B cell (primary cell): ENCODE results near the gene TOR1A. TPM values are rescaled to one million over a fixed set of nuclear protein-coding genes. Genes with fewer than 3 reads are reported as not detected.

ENCODE experiments used
- ATAC-seq: fragments of 200-7000 bp; cut with Tn5 transposase; one replicate; pipeline ENCODE4 v1.10.0; 2021; ENCODE audit warnings: low read depth, mild to moderate bottlenecking, moderate number of reproducible peaks, moderate library complexity
- CTCF ChIA-PET: fragments of 350-600 bp; sonication (Branson Sonifier 250); formaldehyde crosslinking; loops from one replicate; lab custom pipeline; 2021; ENCODE audit warnings: antibody characterized with exemption, inconsistent platforms; lab: Charles Lee
- POLR2A ChIA-PET: fragments of 350-600 bp; sonication (Branson Sonifier 250); formaldehyde crosslinking; loops from one replicate; lab custom pipeline; 2021; ENCODE audit warnings: antibody characterized with exemption; lab: Charles Lee
- DNase-seq: peaks from one replicate; pipeline ENCODE4 v3.0.0; 2013
- H2AFZ ChIP-seq: 2 replicates; pipeline ENCODE4 v1.6.1; 2012; ENCODE audit warnings: mild to moderate bottlenecking, low read depth, low read length; ENCODE audit not compliant: insufficient read depth, poor library complexity, severe bottlenecking
- H3K27ac ChIP-seq, 2 donors: 1 replicate in 1 of 2; 2 replicates in 1 of 2; pipeline ENCODE4 v1.5.1; 2012 to 2013; ENCODE audit warnings: low read length in 2 of 2, mild to moderate bottlenecking in 2 of 2, moderate library complexity in 1 of 2
- H3K27me3 ChIP-seq, 4 experiments: fragments of 200-600 bp in 1 of 4; sonication (generic) in 1 of 4; replicated peaks in 1 of 4; 1 replicate in 2 of 4; 2 replicates in 2 of 4; pipeline versions ENCODE4 v1.6.1 to v1.7.0; 2013 to 2016; ENCODE audit warnings: low read length in 3 of 4, mild to moderate bottlenecking in 2 of 4, mixed read lengths in 1 of 4, moderate library complexity in 1 of 4; ENCODE audit not compliant: insufficient read depth in 4 of 4, control insufficient read depth in 3 of 4; ENCODE audit errors: control extremely low read depth in 1 of 4
- H3K36me3 ChIP-seq, 2 experiments: replicated peaks in 1 of 2; 1 replicate in 1 of 2; 2 replicates in 1 of 2; pipeline versions ENCODE4 v1.6.1 to v1.7.1; 2013; ENCODE audit warnings: low read length in 1 of 2; ENCODE audit not compliant: insufficient read depth in 2 of 2, control insufficient read depth in 1 of 2; ENCODE audit errors: control extremely low read depth in 1 of 2, extremely low read depth in 1 of 2
- H3K4me1 ChIP-seq, 2 donors: fragments of 200-600 bp in 1 of 2; sonication (generic) in 1 of 2; 1 replicate in 1 of 2; 2 replicates in 1 of 2; pipeline versions ENCODE4 v1.5.1 to v1.6.1; 2013 to 2017; ENCODE audit warnings: low read length in 2 of 2; ENCODE audit not compliant: control insufficient read depth in 2 of 2, insufficient read depth in 2 of 2
- H3K4me2 ChIP-seq: replicated peaks from 2 replicates; pipeline ENCODE3; 2012; ENCODE audit warnings: mild to moderate bottlenecking, low read depth, low read length; ENCODE audit not compliant: poor library complexity, severe bottlenecking
- H3K4me3 ChIP-seq, 5 experiments: fragments of 200-600 bp in 1 of 5; sonication (generic) in 1 of 5; 1 replicate in 3 of 5; 2 replicates in 2 of 5; pipeline versions ENCODE4 v1.5.1 to v1.7.0; 2011 to 2016; ENCODE audit warnings: low read length in 4 of 5, mild to moderate bottlenecking in 4 of 5, low read depth in 2 of 5, control low read depth in 1 of 5, moderate library complexity in 1 of 5; ENCODE audit not compliant: insufficient read depth in 1 of 5; ENCODE audit errors: control extremely low read depth in 1 of 5, extremely low read depth in 1 of 5
- H3K79me2 ChIP-seq: fragments of 200-600 bp; sonication (generic); one replicate; pipeline ENCODE4 v1.6.0; 2016; ENCODE audit warnings: low read length; ENCODE audit not compliant: control insufficient read depth, insufficient read depth
- H3K9ac ChIP-seq: fragments of 200-600 bp; sonication (generic); 2 replicates; pipeline ENCODE4 v1.6.1; 2017; ENCODE audit warnings: mild to moderate bottlenecking, low read length, moderate library complexity
- H3K9me3 ChIP-seq, 3 donors: one replicate each; pipeline versions ENCODE4 v1.6.1 to v1.7.1; 2013; ENCODE audit warnings: low read length in 2 of 3; ENCODE audit not compliant: control insufficient read depth in 2 of 3, insufficient read depth in 1 of 3; ENCODE audit errors: control extremely low read depth in 1 of 3
- H4K20me1 ChIP-seq: 2 replicates; pipeline ENCODE4 v1.6.0; 2012; ENCODE audit warnings: mild to moderate bottlenecking, low read length; ENCODE audit not compliant: insufficient read depth, control insufficient read depth, poor library complexity, severe bottlenecking
- H3K27ac Mint-ChIP-seq: one replicate; pipeline ENCODE4 v1.8.0; 2021; ENCODE audit warnings: mixed read lengths
- H3K27me3 Mint-ChIP-seq: one replicate; pipeline ENCODE4 v1.8.0; 2021; ENCODE audit warnings: mixed read lengths
- H3K4me1 Mint-ChIP-seq: one replicate; pipeline ENCODE4 v1.8.0; 2021; ENCODE audit warnings: mixed read lengths
- H3K4me3 Mint-ChIP-seq: one replicate; pipeline ENCODE4 v1.8.0; 2021; ENCODE audit warnings: mixed read lengths
- H3K9me3 Mint-ChIP-seq: one replicate; pipeline ENCODE4 v1.8.0; 2022; ENCODE audit warnings: mixed read lengths; ENCODE audit not compliant: insufficient read depth
- CTCF ChIP-seq: fragments of 200-600 bp; IDR thresholded peaks from one replicate; pipeline ENCODE4 v1.8.0; 2022; ENCODE audit warnings: antibody characterized with exemption, mild to moderate bottlenecking
- EZH2 ChIP-seq: IDR thresholded peaks from 2 replicates; pipeline ENCODE4 v1.6.1; 2012; ENCODE audit warnings: borderline replicate concordance, low read depth, mild to moderate bottlenecking, moderate library complexity, low read length; ENCODE audit not compliant: insufficient read depth, poor library complexity, severe bottlenecking
- WGBS: methylation state at CpG from one replicate; pipeline ENCODE4 v1.1.5; 2013; ENCODE audit warnings: missing lambda C conversion rate; ENCODE audit not compliant: insufficient coverage; 5-methylcytosine and 5-hydroxymethylcytosine counted together
- intact Hi-C: fragments of 100-400 bp; cut with micrococcal nuclease; formaldehyde crosslinking; loops from one replicate; pipeline ENCODE4 v1.10.0; 2022
- polyA plus RNA-seq: library from polyadenylated mRNA; depleted of rRNA; stranded (reverse); fragments of >200 nt; gene quantifications from 2 replicates; pipeline ENCODE4 v1.2.3, GENCODE V29; 2012
- total RNA-seq, 2 donors: library from RNA; stranded (reverse); fragments of 120-200 nt in 1 of 2; gene quantifications; 1 replicate in 1 of 2; 2 replicates in 1 of 2; pipeline versions ENCODE4 v1.2.3 to v1.2.4, GENCODE V29; 2013 to 2022

TOR1A gene
- total and polyA plus RNA-seq, 2 donors (not counting 1 experiment from before 2014, with no cell fraction given), result 28.6 to 30.3 TPM

- Histone ChIP-seq H4K20me1 (peaks cover 7% of the 10 kb centered on the region), H3K9me3 (no peaks in the 10 kb centered on the region), H3K4me1 (no peaks in the 10 kb centered on the region), H3K27ac (no peak overlapping the region), H3K4me2 (no peak overlapping the region), H3K4me3 (no peak overlapping the region), H3K79me2 (peaks cover 31% of the 10 kb centered on the region), H3K9ac (no peak overlapping the region), H2AFZ (no peak overlapping the region), H3K36me3 (peaks cover 0 to 59% of the 10 kb centered on the region in 2 experiments), H3K27me3 (no peaks in the 10 kb centered on the region)
- no peak for ATAC-seq
- no peak overlapping the region for H3K4me3 Mint-ChIP-seq
- ChIA-PET CTCF (no interaction called here), POLR2A (no interaction called here)
- H3K27me3 Mint-ChIP-seq, result no peaks in the 10 kb centered on the region
- H3K9me3 Mint-ChIP-seq, result no peaks in the 10 kb centered on the region
- 92% methylated on average over 9 of the region's 9 CpGs for WGBS
- H3K4me1 Mint-ChIP-seq, result peaks cover 8% of the 10 kb centered on the region
- no peak for DNase-seq
- intact Hi-C loops, result no loop called here
- H3K27ac Mint-ChIP-seq, result no peak overlapping the region
- TF ChIP-seq CTCF (no peak), EZH2 (no peak)
Measured at GRCh38 chr9:129812385-129812784, 11.6 kb downstream of the TOR1A start.

GRCh38 chr9:129811967-129812363 lies 12.0 kb downstream of the TOR1A start:
- Mint-ChIP-seq H3K4me3 (no peak overlapping the region), H3K27ac (no peak overlapping the region), H3K27me3 (no peaks in the 10 kb centered on the region), H3K4me1 (peaks cover 8% of the 10 kb centered on the region), H3K9me3 (no peaks in the 10 kb centered on the region)
- DNase-seq (no peak), ATAC-seq (no peak)
- peaks cover 33% of the 10 kb centered on the region for H3K79me2 ChIP-seq
- H2AFZ ChIP-seq, result no peak overlapping the region
- intact Hi-C loops, result no loop called here
- TF ChIP-seq CTCF (no peak), EZH2 (no peak)
- H3K27ac ChIP-seq, result no peak overlapping the region
- no peaks in the 10 kb centered on the region for H3K4me1 ChIP-seq
- no peak overlapping the region for H3K4me2 ChIP-seq
- ChIA-PET POLR2A (no interaction called here), CTCF (no interaction called here)
- no peak overlapping the region for H3K9ac ChIP-seq
- no peaks in the 10 kb centered on the region for H3K27me3 ChIP-seq
- no peaks in the 10 kb centered on the region for H3K9me3 ChIP-seq
- no peak overlapping the region for H3K4me3 ChIP-seq
- WGBS, result 68% methylated on average over 5 of the region's 6 CpGs
- peaks cover 11% of the 10 kb centered on the region for H4K20me1 ChIP-seq
- peaks cover 0 to 58% of the 10 kb centered on the region in 2 experiments for H3K36me3 ChIP-seq
